Lower leg skin (tissue), 3 donors: ENCODE measurements around the gene NRM.

Experiments used
- POLR2A ChIP-seq, 2 donors: fragments of 450-650 bp; IDR thresholded peaks; one replicate each; pipeline ENCODE4 v1.6.1; 2016 to 2017; ENCODE audit warnings: antibody characterized with exemption in 2 of 2, mild to moderate bottlenecking in 1 of 2, moderate library complexity in 1 of 2
- TF ChIP-seq, protein P1 (sequence below), 3 donors: fragments of 450-650 bp; IDR thresholded peaks; one replicate each; pipeline ENCODE4 v1.5.1; 2016; ENCODE audit warnings: antibody characterized with exemption in 3 of 3, mild to moderate bottlenecking in 3 of 3, moderate library complexity in 2 of 3

DNA sequence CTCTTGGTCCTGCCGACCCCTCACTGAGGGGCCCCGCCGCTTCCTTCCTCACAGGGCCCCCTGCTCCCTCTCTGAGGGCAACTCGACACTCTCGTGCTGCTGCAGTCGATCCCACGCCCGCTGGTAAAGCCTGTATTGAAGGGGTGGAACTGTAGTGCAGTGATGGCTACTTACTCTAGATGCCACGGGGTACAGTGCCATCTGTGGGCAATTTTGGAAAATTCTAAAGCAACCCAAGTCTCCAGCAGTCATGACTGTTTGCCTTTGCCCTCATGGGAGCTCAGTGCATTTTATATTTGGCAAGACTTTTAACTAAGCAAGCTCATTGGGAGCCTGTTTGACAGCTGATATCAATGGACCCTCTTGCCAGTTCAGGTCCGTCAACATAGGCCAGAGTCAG is 50.3 kb downstream of the NRM start:
- TF ChIP-seq, protein P1, sequence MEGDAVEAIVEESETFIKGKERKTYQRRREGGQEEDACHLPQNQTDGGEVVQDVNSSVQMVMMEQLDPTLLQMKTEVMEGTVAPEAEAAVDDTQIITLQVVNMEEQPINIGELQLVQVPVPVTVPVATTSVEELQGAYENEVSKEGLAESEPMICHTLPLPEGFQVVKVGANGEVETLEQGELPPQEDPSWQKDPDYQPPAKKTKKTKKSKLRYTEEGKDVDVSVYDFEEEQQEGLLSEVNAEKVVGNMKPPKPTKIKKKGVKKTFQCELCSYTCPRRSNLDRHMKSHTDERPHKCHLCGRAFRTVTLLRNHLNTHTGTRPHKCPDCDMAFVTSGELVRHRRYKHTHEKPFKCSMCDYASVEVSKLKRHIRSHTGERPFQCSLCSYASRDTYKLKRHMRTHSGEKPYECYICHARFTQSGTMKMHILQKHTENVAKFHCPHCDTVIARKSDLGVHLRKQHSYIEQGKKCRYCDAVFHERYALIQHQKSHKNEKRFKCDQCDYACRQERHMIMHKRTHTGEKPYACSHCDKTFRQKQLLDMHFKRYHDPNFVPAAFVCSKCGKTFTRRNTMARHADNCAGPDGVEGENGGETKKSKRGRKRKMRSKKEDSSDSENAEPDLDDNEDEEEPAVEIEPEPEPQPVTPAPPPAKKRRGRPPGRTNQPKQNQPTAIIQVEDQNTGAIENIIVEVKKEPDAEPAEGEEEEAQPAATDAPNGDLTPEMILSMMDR (IDR thresholded peaks at IDR 0.05), result no peak
- TF ChIP-seq POLR2A (IDR thresholded peaks at IDR 0.05), result no peak
